Mesothelial cell of epicardium (in vitro differentiated cells): ENCODE measurements around the gene TMEM95. TPM values are rescaled to one million over a fixed set of nuclear protein-coding genes. Genes with fewer than 3 reads are reported as not detected.

Experiments
- DNase-seq, 2 experiments: peaks; one replicate each; pipeline ENCODE4 v3.0.0; 2021; ENCODE audit warnings: low spot score in 2 of 2; ENCODE audit not compliant: unreplicated experiment in 2 of 2
- H3K27ac Mint-ChIP-seq: 2 replicates; pipeline ENCODE4 v1.8.0; 2021; ENCODE audit warnings: mixed read lengths
- H3K27me3 Mint-ChIP-seq: 2 replicates; pipeline ENCODE4 v1.8.0; 2021; ENCODE audit warnings: low read depth, mixed read lengths
- H3K36me3 Mint-ChIP-seq: 2 replicates; pipeline ENCODE4 v1.8.0; 2021; ENCODE audit warnings: mixed read lengths
- H3K4me1 Mint-ChIP-seq: 2 replicates; pipeline ENCODE4 v1.8.0; 2021; ENCODE audit warnings: mixed read lengths
- H3K4me3 Mint-ChIP-seq: 2 replicates; pipeline ENCODE4 v1.8.0; 2021; ENCODE audit warnings: mild to moderate bottlenecking, moderate library complexity, mixed read lengths
- H3K9me3 Mint-ChIP-seq: 2 replicates; pipeline ENCODE4 v1.8.0; 2021; ENCODE audit warnings: mixed read lengths
- CTCF ChIP-seq: fragments of 200-600 bp; sonication (generic); IDR thresholded peaks from one replicate; pipeline ENCODE4 v1.5.0; 2021; ENCODE audit warnings: antibody characterized with exemption; ENCODE audit not compliant: unreplicated experiment
- total RNA-seq: library from RNA; stranded (reverse); gene quantifications from 3 replicates; pipeline ENCODE4 v1.2.1, GENCODE V29; 2021

Gene TMEM95
- total RNA-seq, 1 donor from 2014 or later: 0.42 TPM

- Mint-ChIP-seq H3K9me3 (peaks cover 6% of the 10 kb centered on the region), H3K4me1 (peaks cover 15% of the 10 kb centered on the region), H3K27ac (peak overlapping the region; percentile 82), H3K27me3 (peaks cover 41% of the 10 kb centered on the region), H3K36me3 (peaks cover 4% of the 10 kb centered on the region), H3K4me3 (peak overlapping the region; percentile 79)
- DNase-seq: peak in 1 of 2 experiments; percentile 56
- no peak for TF ChIP-seq CTCF
These were observed 25.4 kb downstream of the TMEM95 start for GRCh38 chr17:7380321-7380720.

GRCh38 chr17:7380855-7381683 is 26.1 kb downstream of the TMEM95 start, which contains the start of gene TNK1:
Gene TNK1, plus strand, starts transcription at chr17:7381089. Its CDS starts 1,838 bp downstream, at chr17:7382927.
- peaks cover 4% of the 10 kb centered on the region for H3K36me3 Mint-ChIP-seq
- H3K27me3 Mint-ChIP-seq: peaks cover 41% of the 10 kb centered on the region
- TF ChIP-seq CTCF: no peak
- H3K4me3 Mint-ChIP-seq: peak within 1 kb of the TSS; percentile 79
- H3K4me1 Mint-ChIP-seq: peaks cover 15% of the 10 kb centered on the region
- DNase-seq: no peak
- peak within 1 kb of the TSS; percentile 82 for H3K27ac Mint-ChIP-seq
- peaks cover 6% of the 10 kb centered on the region for H3K9me3 Mint-ChIP-seq

GRCh38 chr17:7382901-7383300 is 27.9 kb downstream of the TMEM95 start:
- DNase-seq: no peak
- Mint-ChIP-seq H3K27ac (no peak overlapping the region), H3K27me3 (peaks cover 41% of the 10 kb centered on the region), H3K4me1 (peaks cover 15% of the 10 kb centered on the region), H3K36me3 (peaks cover 4% of the 10 kb centered on the region), H3K4me3 (no peak overlapping the region), H3K9me3 (peaks cover 6% of the 10 kb centered on the region)
- TF ChIP-seq CTCF: no peak

- H3K27ac Mint-ChIP-seq: no peak overlapping the region
- DNase-seq: no peak
- H3K9me3 Mint-ChIP-seq: peaks cover 6% of the 10 kb centered on the region
- H3K36me3 Mint-ChIP-seq: peaks cover 4% of the 10 kb centered on the region
- H3K4me1 Mint-ChIP-seq: peaks cover 15% of the 10 kb centered on the region
- peaks cover 41% of the 10 kb centered on the region for H3K27me3 Mint-ChIP-seq
- no peak for TF ChIP-seq CTCF
- no peak overlapping the region for H3K4me3 Mint-ChIP-seq
These were observed 28.4 kb downstream of the TMEM95 start for GRCh38 chr17:7383371-7383741.

GRCh38 chr17:7383742-7384488 is 29.0 kb downstream of the TMEM95 start:
- Mint-ChIP-seq H3K4me1 (peaks cover 15% of the 10 kb centered on the region), H3K27me3 (peaks cover 41% of the 10 kb centered on the region), H3K9me3 (peaks cover 6% of the 10 kb centered on the region), H3K27ac (no peak overlapping the region), H3K36me3 (peaks cover 4% of the 10 kb centered on the region), H3K4me3 (peak overlapping the region; percentile 41)
- no peak for TF ChIP-seq CTCF
- DNase-seq: peak in 1 of 2 experiments; percentile 73
